Right lobe of liver (tissue), 6 donors: Measurements from ENCODE around the gene ENOX1. TPM values are rescaled to one million over a fixed set of nuclear protein-coding genes. Genes with fewer than 3 reads are reported as not detected.

Experiments used
- ATAC-seq, 4 donors: fragments of 200-7000 bp; cut with Tn5 transposase; one replicate each; pipeline ENCODE4 v1.9.1; 2020; ENCODE audit warnings: mild to moderate bottlenecking in 4 of 4, moderate library complexity in 4 of 4
- DNase-seq, 3 donors: peaks; one replicate each; pipeline ENCODE4 v3.0.0-alpha.2; 2020
- H3K27ac ChIP-seq, 3 donors: fragments of 200-600 bp; one replicate each; pipeline ENCODE4 v1.8.0; 2022
- H3K27me3 ChIP-seq, 2 donors: fragments of 200-600 bp; one replicate each; pipeline ENCODE4 v1.8.0; 2022
- H3K36me3 ChIP-seq, 4 donors: fragments of 200-600 bp; sonication (generic) in 1 of 4; one replicate each; pipeline versions ENCODE4 v1.5.1 to v1.8.0; 2017 to 2022; ENCODE audit warnings: control low read depth in 1 of 4
- H3K4me1 ChIP-seq, 4 donors: fragments of 200-600 bp; sonication (generic) in 1 of 4; one replicate each; pipeline versions ENCODE4 v1.5.1 to v1.8.0; 2017 to 2022; ENCODE audit warnings: control low read depth in 1 of 4
- H3K4me3 ChIP-seq, 3 donors: fragments of 200-600 bp; one replicate each; pipeline ENCODE4 v1.8.0; 2022
- H3K9me3 ChIP-seq, 4 donors: fragments of 200-600 bp; sonication (generic) in 1 of 4; one replicate each; pipeline versions ENCODE4 v1.5.1 to v1.8.0; 2017 to 2022; ENCODE audit warnings: control low read depth in 1 of 4
- POLR2A ChIP-seq: fragments of 450-650 bp; IDR thresholded peaks from one replicate; pipeline ENCODE4 v1.6.1; 2017; ENCODE audit warnings: antibody characterized with exemption, mild to moderate bottlenecking
- WGBS: methylation state at CpG from one replicate; pipeline ENCODE4 v1.1.6; 2018; ENCODE audit warnings: low coverage, low lambda C conversion rate; ENCODE audit not compliant: insufficient coverage; ENCODE audit errors: missing lambda C conversion rate; 5-methylcytosine and 5-hydroxymethylcytosine counted together
- intact Hi-C, 2 donors: fragments of 100-400 bp; cut with DNase I; formaldehyde crosslinking; loops; one replicate each; pipeline versions ENCODE4 v1.11.2 to v1.14.1; 2022
- total RNA-seq, 6 experiments: library from RNA; depleted of rRNA in 2 of 6; stranded (reverse); fragments of >200 nt in 2 of 6; fragmentation: NEBNext Ultra II Directional in 3 of 6; extraction: Animal tissue kit (Norgen Biotek cat#: 25700) in 3 of 6; gene quantifications; one replicate each; pipeline versions ENCODE4 v1.1.0 to v1.2.4, GENCODE V29; 2016 to 2023
- TF ChIP-seq, protein P1 (sequence below), 4 donors: fragments of 200-600 bp in 3 of 4; fragments of 450-650 bp in 1 of 4; IDR thresholded peaks; one replicate each; pipeline versions ENCODE4 v1.5.1 to v1.8.0; 2016 to 2022; ENCODE audit warnings: antibody characterized with exemption in 4 of 4, mild to moderate bottlenecking in 2 of 4
- donor health status: DM: no; HTN: yes; CAD: no.
- donor health status: DM: no; HTN: no; CAD: no.
- donor health status: DM: no; HTN: no; CAD: no.
- donor health status: DM: no; HTN: yes; CAD: no.
- donor health status: DM: no; HTN: yes; CAD: no.

The ENOX1 gene
- total RNA-seq, 6 experiments from 2014 or later, result 0.07 to 0.16 TPM; not detected in 4

DNA sequence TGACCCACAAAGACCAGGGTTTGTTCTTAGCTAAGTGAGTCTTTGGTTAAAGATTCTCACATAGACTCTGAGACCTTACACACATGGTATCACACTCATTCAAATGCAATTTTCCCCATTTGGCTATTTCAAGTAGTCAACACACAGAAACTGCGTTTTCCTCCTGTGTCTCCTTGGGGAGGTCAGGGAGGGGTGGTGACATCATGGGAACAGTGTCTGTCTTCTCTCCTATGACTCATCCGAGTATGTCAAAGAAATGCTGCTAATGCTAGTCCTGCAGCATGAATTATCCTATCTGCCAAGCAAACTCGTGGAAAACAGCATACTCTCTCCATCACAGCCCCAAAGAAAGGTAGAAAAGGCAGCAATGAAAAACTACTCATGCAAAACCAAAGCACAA is 100.2 kb downstream of the ENOX1 start:
- no peak overlapping the region for H3K27ac ChIP-seq
- TF ChIP-seq POLR2A, result no peak
- TF ChIP-seq, protein P1, sequence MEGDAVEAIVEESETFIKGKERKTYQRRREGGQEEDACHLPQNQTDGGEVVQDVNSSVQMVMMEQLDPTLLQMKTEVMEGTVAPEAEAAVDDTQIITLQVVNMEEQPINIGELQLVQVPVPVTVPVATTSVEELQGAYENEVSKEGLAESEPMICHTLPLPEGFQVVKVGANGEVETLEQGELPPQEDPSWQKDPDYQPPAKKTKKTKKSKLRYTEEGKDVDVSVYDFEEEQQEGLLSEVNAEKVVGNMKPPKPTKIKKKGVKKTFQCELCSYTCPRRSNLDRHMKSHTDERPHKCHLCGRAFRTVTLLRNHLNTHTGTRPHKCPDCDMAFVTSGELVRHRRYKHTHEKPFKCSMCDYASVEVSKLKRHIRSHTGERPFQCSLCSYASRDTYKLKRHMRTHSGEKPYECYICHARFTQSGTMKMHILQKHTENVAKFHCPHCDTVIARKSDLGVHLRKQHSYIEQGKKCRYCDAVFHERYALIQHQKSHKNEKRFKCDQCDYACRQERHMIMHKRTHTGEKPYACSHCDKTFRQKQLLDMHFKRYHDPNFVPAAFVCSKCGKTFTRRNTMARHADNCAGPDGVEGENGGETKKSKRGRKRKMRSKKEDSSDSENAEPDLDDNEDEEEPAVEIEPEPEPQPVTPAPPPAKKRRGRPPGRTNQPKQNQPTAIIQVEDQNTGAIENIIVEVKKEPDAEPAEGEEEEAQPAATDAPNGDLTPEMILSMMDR (IDR thresholded peaks at IDR 0.05), result no peak
- DNase-seq (peak in 1 of 3 donors; percentile 17), ATAC-seq (peak in 3 of 4 donors; percentile 28 to 92 (median 29))
- H3K27me3 ChIP-seq, result no peaks in the 10 kb centered on the region
- 32% methylated on average over 3 of the region's 3 CpGs for WGBS
- intact Hi-C loops, result no loop called here
- H3K4me3 ChIP-seq, result no peak overlapping the region
- no peaks in the 10 kb centered on the region for H3K36me3 ChIP-seq
- peaks cover 0 to 5% (median 0%) of the 10 kb centered on the region in 4 donors for H3K4me1 ChIP-seq
- H3K9me3 ChIP-seq, result no peaks in the 10 kb centered on the region

DNA sequence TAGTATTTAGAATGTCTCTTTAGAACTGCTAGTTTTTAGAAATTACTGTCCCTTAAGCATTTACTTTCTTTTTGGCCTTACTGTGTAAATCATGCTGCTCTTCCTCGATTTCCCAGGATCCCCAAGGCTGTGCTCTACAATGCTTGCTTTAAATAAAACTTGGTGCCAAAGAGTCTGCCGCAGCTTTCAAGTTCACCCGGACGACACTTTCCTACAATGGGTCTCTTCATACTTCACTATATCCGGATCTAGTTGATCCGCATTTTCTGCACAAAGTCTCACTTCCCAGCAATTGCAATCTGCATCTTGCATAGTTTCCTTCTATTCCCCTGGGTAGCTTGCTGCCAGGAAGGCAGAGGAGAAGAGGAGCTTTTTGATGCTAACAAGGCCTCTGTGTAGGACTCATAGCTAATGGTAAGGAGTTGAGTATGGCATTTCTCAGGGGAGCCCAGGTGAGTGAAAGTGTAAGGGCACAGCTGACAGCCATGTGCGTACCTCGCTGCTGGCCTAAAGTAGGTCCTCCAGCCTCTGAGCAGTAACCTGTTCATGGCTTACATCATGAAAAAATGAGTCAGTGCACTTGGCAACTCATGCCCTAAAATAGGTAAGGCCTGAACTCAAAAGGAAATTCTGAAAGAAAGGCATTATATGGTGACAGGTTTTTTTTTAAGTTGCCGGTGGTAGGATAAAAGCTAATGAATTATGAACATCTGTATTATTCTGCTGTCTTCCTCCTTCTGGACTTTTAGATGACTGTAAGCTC is 101.6 kb downstream of the ENOX1 start:
- Histone ChIP-seq H3K27ac (no peak overlapping the region), H3K36me3 (no peaks in the 10 kb centered on the region), H3K4me3 (no peak overlapping the region), H3K27me3 (no peaks in the 10 kb centered on the region), H3K9me3 (no peaks in the 10 kb centered on the region), H3K4me1 (peaks cover 0 to 5% (median 0%) of the 10 kb centered on the region in 4 donors)
- 88% methylated on average over 7 of the region's 9 CpGs for WGBS
- TF ChIP-seq, protein P1 (IDR thresholded peaks at IDR 0.05), result no peak
- TF ChIP-seq POLR2A, result no peak
- intact Hi-C loops, result no loop called here
- ATAC-seq (no peak), DNase-seq (no peak)

DNA sequence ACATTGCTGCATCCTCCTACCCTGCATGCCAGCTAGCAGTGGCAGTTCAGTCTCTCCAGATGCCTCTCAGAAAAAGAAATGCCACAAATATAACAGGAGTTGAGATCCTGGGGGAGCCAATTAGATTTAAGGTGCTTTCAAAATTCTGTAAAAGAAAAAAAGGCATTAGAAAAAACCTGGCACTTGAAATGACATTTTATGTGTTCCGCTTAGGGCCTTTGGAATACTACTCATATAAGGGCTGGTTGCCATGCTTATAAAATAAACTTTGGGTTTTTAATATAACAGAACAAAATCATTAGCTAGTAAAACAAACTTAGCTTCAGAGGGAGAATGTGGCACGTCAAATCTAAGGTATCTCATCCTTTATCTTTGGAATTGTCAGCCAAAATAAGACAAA is 104.1 kb downstream of the ENOX1 start:
- TF ChIP-seq, protein P1 (IDR thresholded peaks at IDR 0.05), result no peak
- no peak for TF ChIP-seq POLR2A
- Histone ChIP-seq H3K27ac (no peak overlapping the region), H3K27me3 (no peaks in the 10 kb centered on the region), H3K4me3 (no peak overlapping the region), H3K4me1 (peaks cover 0 to 5% (median 0%) of the 10 kb centered on the region in 4 donors), H3K9me3 (no peaks in the 10 kb centered on the region), H3K36me3 (no peaks in the 10 kb centered on the region)
- intact Hi-C loops, result no loop called here
- ATAC-seq, result no peak
- 75% methylated on average over 2 of the region's 2 CpGs for WGBS
- no peak for DNase-seq

DNA sequence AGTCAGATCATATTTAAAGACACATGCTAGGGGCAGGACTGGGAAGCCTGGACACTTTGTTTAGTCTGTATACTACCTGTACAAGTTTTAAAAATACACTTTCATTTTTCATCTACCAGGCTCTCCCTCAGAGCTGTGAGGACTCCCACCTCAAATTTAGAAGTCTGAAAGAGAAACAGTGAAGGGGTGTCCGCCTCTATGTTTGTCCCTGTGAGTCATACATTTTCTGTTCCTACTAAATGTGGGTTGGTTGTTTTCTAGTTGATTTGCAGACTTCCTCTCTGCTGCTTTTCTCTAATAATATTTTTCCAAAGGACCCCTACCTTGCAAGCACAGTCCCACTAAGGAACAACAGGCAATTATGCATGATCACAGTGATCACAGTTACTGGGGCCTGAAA is 110.5 kb downstream of the ENOX1 start:
- Histone ChIP-seq H3K9me3 (no peaks in the 10 kb centered on the region), H3K4me1 (no peaks in the 10 kb centered on the region), H3K27ac (no peak overlapping the region), H3K4me3 (no peak overlapping the region), H3K36me3 (no peaks in the 10 kb centered on the region), H3K27me3 (no peaks in the 10 kb centered on the region)
- DNase-seq, result no peak
- intact Hi-C loops, result no loop called here
- ATAC-seq, result no peak
- no peak for TF ChIP-seq POLR2A
- TF ChIP-seq, protein P1 (IDR thresholded peaks at IDR 0.05), result no peak
- 25% methylated on average over 1 of the region's 1 CpG for WGBS
